RWPE2 (cell line): ENCODE measurements around the gene MALL.
"Not testable (repeated sequence)": the region's sequence is repeated elsewhere in the genome, so short reads cannot be mapped to it uniquely, and the experiment has no call there.

Experiments
- ATAC-seq: fragments of 200-7000 bp; cut with Tn5 transposase; 3 replicates; pipeline ENCODE4 v1.9.1; 2021; ENCODE audit warnings: low read depth
- DNase-seq: peaks from one replicate; pipeline ENCODE4 v3.0.0-alpha.2; 2020; ENCODE audit warnings: low spot score
- H3K27ac ChIP-seq: fragments of 450-650 bp; 2 replicates; pipeline ENCODE4 v1.5.1; 2017; ENCODE audit warnings: mild to moderate bottlenecking; ENCODE audit not compliant: poor library complexity, severe bottlenecking
- H3K27me3 ChIP-seq: fragments of 250-450 bp; sonication (Bioruptor Pico); 2 replicates; pipeline ENCODE4 v1.5.1; 2021; ENCODE audit warnings: mild to moderate bottlenecking, moderate library complexity; ENCODE audit not compliant: insufficient read depth, poor library complexity, severe bottlenecking
- H3K36me3 ChIP-seq: fragments of 250-450 bp; sonication (Bioruptor Pico); 2 replicates; pipeline ENCODE4 v1.5.1; 2020; ENCODE audit warnings: low read depth, mild to moderate bottlenecking, moderate library complexity
- H3K4me1 ChIP-seq: fragments of 250-450 bp; sonication (Bioruptor Pico); 2 replicates; pipeline ENCODE4 v1.5.1; 2021; ENCODE audit warnings: mild to moderate bottlenecking, moderate library complexity; ENCODE audit not compliant: insufficient read depth, poor library complexity, severe bottlenecking
- H3K4me3 ChIP-seq: fragments of 250-450 bp; sonication (Bioruptor Pico); 2 replicates; pipeline ENCODE4 v1.5.1; 2021; ENCODE audit warnings: mild to moderate bottlenecking, moderate library complexity; ENCODE audit not compliant: severe bottlenecking
- H3K9me3 ChIP-seq: fragments of 250-450 bp; sonication (Bioruptor Pico); 2 replicates; pipeline ENCODE4 v1.5.1; 2021; ENCODE audit warnings: mild to moderate bottlenecking, moderate library complexity; ENCODE audit not compliant: severe bottlenecking

The MALL gene

GRCh38 chr2:110069869-110070268 is 45.8 kb downstream of the MALL start:
- H3K27me3 ChIP-seq: not testable (repeated sequence)

GRCh38 chr2:110068153-110068552 is 47.5 kb downstream of the MALL start:
- ATAC-seq, H3K4me3 ChIP-seq, H3K27me3 ChIP-seq, H3K4me1 ChIP-seq, H3K27ac ChIP-seq, DNase-seq, H3K36me3 ChIP-seq, H3K9me3 ChIP-seq: not testable (repeated sequence)

More at GRCh38 chr2:110069869-110070268, 45.8 kb downstream of the MALL start:
- H3K36me3 ChIP-seq, ATAC-seq, H3K27ac ChIP-seq, DNase-seq, H3K4me3 ChIP-seq, H3K9me3 ChIP-seq, H3K4me1 ChIP-seq: not testable (repeated sequence)

GRCh38 chr2:110062332-110062731 is 53.3 kb downstream of the MALL start:
- H3K27me3 ChIP-seq, H3K27ac ChIP-seq, H3K36me3 ChIP-seq, H3K9me3 ChIP-seq, ATAC-seq, H3K4me3 ChIP-seq, H3K4me1 ChIP-seq, DNase-seq: not testable (repeated sequence)

- H3K27ac ChIP-seq, H3K9me3 ChIP-seq, H3K4me1 ChIP-seq, H3K27me3 ChIP-seq, H3K4me3 ChIP-seq, ATAC-seq, DNase-seq, H3K36me3 ChIP-seq: not testable (repeated sequence)
Observed at GRCh38 chr2:110060550-110060949, 55.1 kb downstream of the MALL start.

GRCh38 chr2:110059694-110060358 is 55.8 kb downstream of the MALL start:
- H3K27me3 ChIP-seq, H3K27ac ChIP-seq, H3K9me3 ChIP-seq, ATAC-seq, H3K36me3 ChIP-seq, DNase-seq, H3K4me3 ChIP-seq, H3K4me1 ChIP-seq: not testable (repeated sequence)

- not testable (repeated sequence) for H3K36me3 ChIP-seq, H3K4me1 ChIP-seq, H3K9me3 ChIP-seq, DNase-seq, ATAC-seq, H3K4me3 ChIP-seq, H3K27ac ChIP-seq, H3K27me3 ChIP-seq
Observed at GRCh38 chr2:110059009-110059693, 56.5 kb downstream of the MALL start.

- DNase-seq, H3K4me3 ChIP-seq, ATAC-seq, H3K27ac ChIP-seq, H3K9me3 ChIP-seq, H3K36me3 ChIP-seq, H3K4me1 ChIP-seq, H3K27me3 ChIP-seq: not testable (repeated sequence)
Observed at GRCh38 chr2:110058034-110058433, 57.6 kb downstream of the MALL start.

GRCh38 chr2:110055819-110056408 is 59.7 kb downstream of the MALL start:
- not testable (repeated sequence) for ATAC-seq, H3K4me3 ChIP-seq, H3K27ac ChIP-seq, H3K4me1 ChIP-seq, H3K9me3 ChIP-seq, H3K27me3 ChIP-seq, DNase-seq, H3K36me3 ChIP-seq

GRCh38 chr2:110054521-110055407 is 60.9 kb downstream of the MALL start:
- not testable (repeated sequence) for H3K9me3 ChIP-seq, H3K4me3 ChIP-seq, H3K27ac ChIP-seq, H3K4me1 ChIP-seq, H3K36me3 ChIP-seq, H3K27me3 ChIP-seq
- ATAC-seq: peak; percentile 39
- peak; percentile 17 for DNase-seq

- H3K4me1 ChIP-seq, DNase-seq, H3K36me3 ChIP-seq, H3K4me3 ChIP-seq, ATAC-seq, H3K27ac ChIP-seq, H3K9me3 ChIP-seq, H3K27me3 ChIP-seq: not testable (repeated sequence)
Observed at GRCh38 chr2:110053688-110054087, 61.9 kb downstream of the MALL start.

GRCh38 chr2:110052166-110052565 is 63.5 kb downstream of the MALL start:
- H3K9me3 ChIP-seq, H3K36me3 ChIP-seq, H3K4me3 ChIP-seq, H3K27me3 ChIP-seq, ATAC-seq, H3K4me1 ChIP-seq, DNase-seq, H3K27ac ChIP-seq: not testable (repeated sequence)
